Right renal pelvis (tissue), 4 donors: ENCODE results near the gene ADAM10. TPM values are rescaled to one million over a fixed set of nuclear protein-coding genes. Genes with fewer than 3 reads are reported as not detected.

ENCODE experiments used
- DNase-seq, 4 donors: peaks; one replicate each; pipeline ENCODE4 v3.0.0-alpha.2; 2013; ENCODE audit warnings: low read depth in 4 of 4, low spot score in 3 of 4, missing footprints in 1 of 4
- polyA plus RNA-seq, 4 donors: library from polyadenylated mRNA; unstranded; fragments of 120-200 nt; gene quantifications; one replicate each; pipeline ENCODE4 v1.2.1, GENCODE V29; 2013; ENCODE audit not compliant: insufficient read length in 4 of 4

The ADAM10 gene
- polyA plus RNA-seq, 4 donors, result 241 to 286 (median 271) TPM

DNA sequence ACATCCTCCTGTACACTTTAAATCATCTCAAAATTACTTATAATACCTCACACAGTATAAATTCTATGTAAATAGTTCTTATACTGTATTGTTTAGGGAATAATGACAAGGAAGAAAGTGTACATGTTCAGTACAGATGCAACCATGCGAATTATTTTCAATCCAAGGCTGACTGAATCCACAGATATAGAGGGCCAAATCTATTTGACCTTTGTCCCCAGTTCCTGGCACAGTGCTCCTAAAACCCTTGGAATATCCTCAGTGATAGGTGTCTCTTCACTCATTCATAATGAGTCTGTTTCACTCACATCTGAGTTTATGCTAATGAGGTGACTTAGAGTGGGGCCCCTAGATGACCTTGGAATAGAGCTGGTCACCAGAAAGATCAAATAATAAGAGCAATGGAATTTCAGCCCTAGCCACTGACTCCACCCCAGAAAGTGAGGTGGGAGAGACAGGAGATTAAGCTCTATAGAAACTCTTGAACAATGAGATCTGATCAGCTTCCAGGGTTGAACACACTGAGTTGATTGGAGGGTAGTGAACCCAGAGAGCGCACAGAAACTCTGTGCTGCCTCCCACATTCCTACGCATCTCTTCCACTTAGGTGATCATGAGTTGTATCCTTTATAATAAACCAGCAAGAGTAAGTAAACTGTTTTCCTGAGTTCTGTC, 65.3 kb downstream of the ADAM10 start:
- no peak for DNase-seq

DNA sequence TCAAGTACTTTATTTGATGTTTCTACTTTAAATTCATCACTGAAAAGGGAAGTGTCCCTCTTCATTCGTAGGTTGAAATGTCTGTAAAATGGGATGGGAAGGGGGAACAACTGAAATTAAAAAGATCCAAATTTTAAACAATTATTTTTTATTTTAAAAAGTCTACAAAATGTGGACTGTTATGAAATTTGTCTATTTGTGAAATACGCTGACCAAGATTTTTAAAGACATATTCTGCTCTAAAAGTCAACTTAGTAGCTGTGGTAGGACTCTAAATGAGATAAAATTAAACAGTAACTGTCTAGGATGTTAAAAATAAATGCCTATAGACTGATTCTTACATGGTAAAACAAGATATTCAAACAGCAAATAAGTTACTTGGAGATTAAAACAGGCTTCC, 67.3 kb downstream of the ADAM10 start:
- no peak for DNase-seq

DNA sequence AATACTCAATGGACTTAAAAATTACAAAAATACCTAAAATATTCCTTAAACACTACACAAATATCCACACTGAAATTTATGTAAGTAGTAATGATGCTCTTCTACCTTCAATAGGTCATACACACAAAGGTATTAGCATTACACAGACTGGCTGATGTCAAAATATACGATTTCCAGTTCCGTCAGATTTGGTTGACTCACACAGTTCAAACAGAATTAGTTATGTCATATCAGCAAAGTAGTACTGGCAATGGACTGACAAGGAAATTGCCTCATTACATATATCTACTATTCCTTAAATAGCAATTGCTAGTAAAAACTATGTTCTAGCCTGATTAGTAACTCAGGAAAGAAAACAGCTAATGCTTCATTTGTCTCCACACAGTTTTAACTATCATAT, 70.8 kb downstream of the ADAM10 start:
- no peak for DNase-seq

DNA sequence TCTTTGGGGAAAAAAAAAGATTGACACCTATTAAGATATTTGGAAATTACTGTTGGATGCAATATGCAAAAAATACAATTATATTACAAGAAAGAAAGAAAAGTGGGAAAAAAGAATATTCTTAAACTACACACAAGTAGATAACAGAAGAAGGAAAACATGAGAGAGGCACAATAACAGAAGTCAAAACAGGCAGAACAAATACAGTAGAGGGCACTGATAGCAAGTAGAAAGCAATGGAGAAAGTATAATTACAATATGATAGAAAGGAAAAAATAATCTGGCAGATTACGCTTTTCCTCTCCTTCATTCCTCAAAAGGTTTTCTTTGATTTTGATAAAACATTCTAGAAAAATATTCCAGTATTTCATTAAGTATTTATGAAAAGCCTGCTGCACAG, 72.1 kb downstream of the ADAM10 start:
- no peak for DNase-seq

DNA sequence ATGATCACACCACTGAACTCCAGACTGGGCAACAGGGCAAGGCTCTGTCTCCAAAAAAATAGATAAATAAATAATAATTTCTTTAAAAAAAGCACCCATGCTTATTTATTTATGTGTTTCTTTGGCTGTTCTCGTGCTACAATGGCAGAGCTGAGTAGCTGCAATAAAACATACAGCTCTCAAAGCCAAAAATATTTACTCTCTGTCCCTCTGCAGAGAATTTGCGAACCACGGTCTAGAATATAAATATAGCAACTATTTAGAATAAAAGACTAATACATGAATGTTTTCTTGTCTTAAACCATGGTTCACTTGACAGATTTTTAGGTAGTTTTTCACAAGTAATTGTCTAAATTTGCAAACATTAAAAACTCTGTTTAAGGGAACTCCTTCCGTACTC, 72.7 kb downstream of the ADAM10 start:
- no peak for DNase-seq

DNA sequence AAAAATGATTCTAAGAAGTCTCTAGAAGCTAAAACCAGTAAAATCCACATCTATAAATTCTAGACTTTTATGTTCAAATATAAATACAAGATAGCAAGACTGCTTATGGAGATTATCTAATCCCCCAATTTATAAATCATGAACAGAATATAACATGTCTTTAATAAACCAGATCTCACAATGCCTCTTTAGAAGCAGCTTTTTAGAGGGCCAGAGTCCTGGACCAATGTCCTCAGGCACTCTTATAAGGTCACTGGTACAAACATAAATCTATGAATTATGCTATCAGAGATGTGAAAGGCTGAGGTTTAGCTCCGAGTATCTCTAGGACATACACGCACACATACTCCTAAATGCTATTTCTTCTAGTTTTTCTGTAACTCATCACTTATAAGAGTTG, 78.3 kb downstream of the ADAM10 start:
- no peak for DNase-seq

DNA sequence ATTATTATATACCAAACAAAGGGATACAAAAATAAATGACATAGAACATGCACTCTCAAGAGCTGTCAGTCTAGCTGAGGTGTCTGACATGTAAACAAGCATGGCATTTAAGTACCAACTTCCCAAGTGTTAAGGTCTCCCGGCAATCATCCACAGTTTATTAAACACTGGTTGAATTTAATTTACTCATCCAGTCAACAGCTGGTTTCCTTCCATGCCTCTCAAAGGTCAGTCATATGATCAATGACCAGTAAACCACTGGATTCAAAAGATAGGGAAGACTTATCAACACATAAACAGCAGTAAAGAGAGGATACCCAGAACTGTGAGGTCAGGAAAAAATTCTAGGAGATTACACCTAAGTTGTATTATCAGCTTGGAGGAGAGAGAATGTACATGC, 80.4 kb downstream of the ADAM10 start:
- DNase-seq, result no peak

DNA sequence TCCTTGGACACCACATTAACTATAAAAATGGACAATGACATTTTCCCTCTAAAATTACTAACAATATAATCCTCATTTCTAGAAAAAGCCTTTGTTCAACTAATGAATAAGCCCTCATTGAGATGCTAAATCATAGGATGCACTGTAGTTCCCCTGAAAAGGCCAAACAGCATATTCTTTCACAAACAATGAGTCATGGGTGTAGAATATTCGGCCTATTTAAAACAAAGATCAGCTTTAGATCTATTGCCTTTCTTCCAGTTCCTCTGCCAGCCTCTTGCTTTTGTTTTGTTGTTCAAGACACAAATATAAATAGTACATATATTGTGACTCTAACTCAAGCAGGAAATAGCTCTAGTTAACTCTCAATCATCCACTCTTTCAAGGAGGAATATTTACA, 82.5 kb downstream of the ADAM10 start:
- no peak for DNase-seq

DNA sequence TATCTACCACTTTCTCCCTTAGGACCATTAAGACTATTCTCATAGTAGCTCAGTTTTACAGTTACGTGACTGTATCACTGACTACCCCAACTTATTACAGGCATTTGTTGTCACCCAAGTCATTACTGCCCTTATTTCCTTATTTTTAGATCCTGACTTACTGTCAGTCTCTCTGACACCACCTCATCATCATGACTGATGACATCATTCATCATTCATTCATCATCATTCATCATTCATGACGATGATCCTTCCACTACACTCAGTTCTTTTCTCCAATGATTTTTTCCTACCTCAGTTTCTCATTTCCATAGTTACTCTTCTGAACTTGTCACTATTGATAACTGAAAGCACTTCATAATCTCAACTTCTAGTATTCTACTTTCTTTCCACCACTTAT, 83.8 kb downstream of the ADAM10 start:
- no peak for DNase-seq

DNA sequence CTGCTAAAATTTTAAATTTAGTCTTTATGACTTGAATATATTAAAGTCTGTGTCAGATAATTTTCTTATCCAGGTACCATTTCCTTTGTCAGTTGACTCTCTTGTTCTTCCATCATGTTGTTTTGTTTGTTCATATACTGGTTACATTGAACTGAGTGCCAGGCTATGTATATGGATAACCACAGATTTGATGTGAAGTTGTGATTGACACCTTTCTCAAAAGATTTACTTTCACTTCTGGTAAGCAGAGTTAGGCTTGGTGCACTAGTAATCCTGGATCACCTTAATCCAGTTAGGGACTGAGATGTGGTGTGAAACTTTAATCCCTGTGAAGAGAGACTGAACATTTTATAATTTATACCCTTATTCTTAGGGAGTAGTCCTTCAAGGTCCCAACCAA, 99.4 kb downstream of the ADAM10 start:
- no peak for DNase-seq

DNA sequence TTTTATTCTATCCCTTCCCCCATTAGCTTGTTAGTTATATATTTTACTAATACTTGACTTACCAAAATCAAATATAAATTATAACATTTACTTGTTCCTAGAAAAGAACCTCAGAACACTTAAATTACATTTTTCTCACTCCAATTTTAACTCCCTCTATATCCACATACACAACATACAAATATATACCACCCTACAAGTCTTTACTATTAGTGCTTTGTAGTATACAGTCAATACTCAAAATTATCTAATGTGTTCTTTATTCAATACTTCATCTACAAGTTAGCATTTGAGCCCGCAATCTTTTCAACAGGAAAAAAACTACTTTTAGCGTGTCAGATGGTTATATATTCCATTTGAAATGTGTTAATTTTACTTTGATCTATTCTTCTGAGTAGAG, 100.3 kb downstream of the ADAM10 start:
- no peak for DNase-seq

DNA sequence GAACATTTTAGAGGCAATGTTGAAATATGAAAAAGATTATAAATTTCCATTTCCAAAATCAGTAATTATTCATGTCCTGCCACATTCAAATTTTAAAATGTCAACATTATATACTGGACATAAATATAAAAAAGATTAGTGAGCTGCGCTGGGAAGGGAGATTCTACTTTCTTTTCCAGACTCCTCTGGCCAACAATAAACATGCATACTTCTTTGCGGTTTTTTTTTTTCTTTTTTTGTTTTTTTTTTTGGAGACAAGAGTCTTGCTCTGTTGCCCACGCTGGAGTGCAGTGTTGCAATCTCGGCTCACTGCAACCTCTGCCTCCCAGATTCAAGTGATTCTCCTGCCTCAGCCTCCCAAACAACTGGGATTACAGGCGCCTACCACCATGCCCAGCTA, 105.5 kb downstream of the ADAM10 start:
- DNase-seq, result no peak

DNA sequence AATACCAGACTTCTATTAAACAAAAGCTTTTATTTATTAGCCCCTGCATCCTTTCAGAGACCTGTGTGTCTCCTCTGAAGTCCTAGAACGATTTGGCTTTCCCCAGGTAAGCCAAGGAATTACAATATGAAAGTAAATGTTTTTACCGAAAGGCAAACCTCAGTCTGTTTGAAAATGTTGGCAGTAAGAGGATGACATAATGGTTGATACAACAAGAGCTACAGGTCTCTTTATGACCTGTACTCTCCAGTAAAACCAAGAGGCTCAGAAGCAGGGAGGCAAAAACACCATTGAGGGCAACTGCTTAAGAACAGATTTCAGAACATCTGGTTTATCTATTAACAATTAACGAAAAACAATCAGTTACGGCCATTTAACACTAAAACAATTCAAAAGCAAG, 107.8 kb downstream of the ADAM10 start:
- DNase-seq, result no peak

DNA sequence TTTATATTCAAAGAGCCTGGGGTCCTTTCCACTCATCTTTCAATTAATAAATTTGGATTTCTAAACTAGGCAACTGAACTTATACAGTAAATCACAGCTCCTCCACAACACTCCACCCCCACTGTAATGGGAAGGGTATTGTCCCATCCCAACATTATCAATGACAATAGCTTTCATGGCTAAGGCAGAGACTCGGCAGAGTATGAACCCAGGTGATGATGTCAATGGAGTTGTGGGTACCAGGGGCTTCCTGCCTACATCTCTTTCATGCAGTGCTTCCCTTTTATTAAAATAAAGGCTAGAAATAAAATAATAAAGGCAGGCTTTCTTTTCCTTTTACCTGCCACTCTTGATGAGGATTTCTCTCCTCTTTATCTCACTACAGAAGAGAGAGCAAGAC, 109.5 kb downstream of the ADAM10 start:
- DNase-seq, result no peak

DNA sequence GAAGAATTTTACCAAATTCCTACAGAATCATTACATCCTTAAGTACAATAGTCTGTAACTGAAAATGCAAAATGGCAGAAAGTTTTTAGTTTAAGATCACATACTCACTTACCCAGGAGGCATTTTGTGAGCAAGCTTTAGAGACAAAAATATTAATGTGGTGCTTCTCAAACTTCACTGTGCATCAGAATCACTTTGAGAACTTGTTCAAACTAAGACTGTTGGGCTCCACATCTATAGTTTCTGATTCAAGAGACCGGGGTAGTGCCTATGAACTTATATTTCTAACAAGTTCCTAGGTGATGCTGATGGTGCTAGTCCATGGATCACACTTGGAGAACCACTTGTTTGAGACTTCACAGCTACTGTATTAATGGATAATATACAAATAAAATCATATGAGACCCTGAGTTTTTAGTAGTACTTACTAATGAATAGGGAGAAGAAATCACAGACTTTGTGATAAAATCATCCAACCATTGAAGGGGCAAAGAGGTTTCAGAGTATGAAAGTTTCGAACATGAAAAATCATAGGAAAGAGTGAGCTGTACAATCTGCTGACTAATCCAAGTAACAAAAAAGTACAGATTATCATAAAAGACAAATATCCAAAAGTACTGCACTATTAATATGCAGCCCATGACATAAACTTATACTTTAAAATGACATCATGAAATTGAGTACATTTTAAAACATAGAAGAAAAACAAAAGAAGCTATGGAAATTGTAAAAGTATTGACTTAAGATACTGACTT, 110.3 kb downstream of the ADAM10 start:
- DNase-seq, result no peak

DNA sequence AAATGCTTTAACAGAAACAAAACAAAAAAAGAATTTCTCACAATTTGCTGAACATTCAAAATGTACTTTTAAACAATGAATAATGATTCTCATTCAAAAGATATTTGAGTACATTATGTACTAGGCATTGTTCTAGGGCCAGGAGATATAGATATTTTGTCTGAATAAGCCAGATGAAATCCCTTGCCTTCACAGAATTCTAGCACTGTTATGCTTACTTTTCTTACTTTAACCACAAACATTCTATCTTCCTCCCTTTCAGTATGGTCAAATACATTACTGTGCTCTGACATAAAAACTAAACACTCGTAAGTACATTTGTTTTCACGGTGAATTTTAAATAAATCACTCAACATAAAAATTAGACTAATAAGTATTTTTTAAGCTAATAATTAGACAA, 116.7 kb downstream of the ADAM10 start:
- DNase-seq, result no peak

DNA sequence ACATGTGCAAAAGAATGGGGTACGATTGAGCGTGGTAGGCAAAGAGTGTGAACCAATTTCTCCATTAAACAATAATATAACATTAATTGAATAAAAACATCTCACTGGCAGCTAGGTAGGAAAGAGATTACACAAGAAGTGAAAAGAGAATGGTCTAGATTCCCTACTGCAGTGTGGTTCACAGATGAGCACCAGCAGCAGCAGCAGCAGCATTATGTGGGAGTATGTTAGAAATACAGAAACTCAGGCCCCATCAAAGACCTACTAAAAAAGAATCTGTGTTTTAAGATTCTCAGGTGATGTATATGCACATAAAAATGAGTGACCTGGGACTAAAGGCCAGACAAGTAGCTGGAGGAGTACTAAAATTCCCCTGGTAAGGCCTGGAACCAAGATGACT, 118.2 kb downstream of the ADAM10 start:
- DNase-seq, result no peak

DNA sequence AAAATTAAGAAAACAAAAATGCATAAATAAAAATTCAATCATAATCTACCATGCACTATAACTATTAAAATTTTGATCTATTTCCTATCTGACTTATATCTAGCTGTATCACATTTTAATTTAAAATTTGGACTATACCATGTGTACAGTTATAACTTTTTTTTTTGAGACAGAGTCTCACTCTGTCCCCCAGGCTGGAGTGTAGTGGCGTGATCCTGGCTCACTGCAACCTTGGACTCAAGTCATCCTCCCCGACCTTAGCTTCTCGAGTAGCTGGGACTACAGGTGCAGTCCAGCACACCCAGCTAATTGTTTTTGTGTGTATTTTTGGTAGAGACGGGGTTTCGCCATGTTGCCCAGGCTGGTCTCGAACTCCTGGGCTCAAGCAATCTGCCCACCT, 119.9 kb downstream of the ADAM10 start:
- DNase-seq, result no peak

DNA sequence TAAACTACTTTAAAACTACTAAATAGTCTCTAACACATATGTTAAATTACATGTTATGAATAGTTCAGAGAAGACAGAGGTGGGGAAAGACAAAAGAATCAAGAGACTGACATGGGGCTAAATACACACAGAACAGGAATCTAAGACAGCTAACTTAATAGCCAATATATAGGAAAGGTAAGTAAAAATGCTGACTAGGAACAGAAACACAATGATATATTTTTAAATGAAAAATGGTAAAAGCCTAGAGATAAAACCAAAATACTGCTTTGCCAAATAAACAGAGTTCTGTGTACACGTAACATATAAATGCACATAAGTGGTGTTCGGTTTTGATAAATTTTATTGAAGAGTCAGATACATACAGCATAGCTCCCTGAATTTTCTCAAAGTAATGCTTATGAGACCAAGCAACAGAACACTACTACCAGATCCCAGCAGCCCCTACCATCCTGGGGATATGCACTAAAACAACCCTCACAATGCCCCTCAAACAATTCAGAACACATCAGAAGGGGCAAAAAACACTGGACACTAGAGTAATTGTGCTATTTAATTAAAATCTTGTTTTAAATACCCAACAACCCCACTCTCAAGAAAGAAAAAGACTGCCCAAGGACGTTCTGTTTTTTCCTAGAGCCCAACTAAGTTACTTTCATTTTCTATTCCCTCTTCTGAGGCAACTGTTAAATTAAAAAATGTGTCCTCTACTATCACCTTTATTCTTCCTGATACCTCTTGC, 121.1 kb downstream of the ADAM10 start:
- no peak for DNase-seq

DNA sequence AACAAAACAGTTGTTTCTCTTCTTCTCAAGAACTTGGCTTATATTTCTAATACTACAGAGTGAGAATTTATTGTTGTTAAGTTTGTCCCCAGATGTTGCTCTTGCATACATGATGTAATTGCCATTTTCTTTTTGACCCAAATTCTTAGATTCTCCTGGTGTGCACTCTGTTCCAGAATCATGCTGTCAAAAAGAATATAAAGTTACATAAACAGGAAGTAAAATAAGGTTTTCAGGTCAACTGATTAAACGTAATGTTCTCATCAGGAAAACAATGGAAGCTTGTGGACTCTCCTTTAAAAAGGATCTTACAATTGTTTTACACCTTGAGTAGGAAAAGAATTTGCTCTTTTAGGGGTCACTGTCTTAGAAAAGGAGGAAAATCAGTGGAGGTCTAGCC, 121.8 kb downstream of the ADAM10 start:
- DNase-seq, result no peak

DNA sequence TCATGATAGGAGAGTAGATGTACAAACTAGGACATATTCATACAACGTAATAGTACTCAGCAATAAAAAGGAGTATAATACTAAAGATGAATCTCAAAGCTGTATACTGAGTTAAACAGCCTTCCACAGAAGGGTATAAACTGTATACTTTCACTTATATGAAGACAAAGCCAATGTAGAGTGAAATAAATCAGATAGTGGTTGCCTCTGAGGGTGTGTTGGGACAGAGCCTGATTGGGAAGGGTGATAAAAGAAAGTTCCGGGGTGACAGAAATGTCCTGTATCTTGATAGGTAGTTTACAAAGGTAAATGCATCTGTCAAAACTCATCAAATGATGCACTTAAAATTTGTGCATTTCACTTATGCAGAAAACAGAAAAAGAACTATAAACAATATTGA, 122.5 kb downstream of the ADAM10 start:
- DNase-seq, result no peak

DNA sequence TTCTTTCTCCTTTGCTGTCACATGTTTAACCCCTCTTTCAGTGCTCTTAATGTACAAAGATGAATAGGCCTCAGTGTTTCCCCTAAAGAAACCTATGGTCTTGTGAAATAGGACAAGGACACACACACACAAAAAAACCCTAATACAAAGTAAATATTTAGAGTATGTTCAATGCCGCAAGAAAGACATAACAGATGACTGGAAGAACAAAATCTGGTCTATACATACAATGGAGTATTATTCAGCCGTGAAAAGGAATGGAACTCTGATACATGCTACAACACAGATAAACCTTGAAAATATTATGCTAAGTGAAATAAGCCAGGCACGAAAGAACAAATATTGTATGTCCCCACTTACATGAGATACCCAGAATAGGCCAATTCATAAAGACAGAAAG, 123.1 kb downstream of the ADAM10 start:
- no peak for DNase-seq
